Measurements from ENCODE around the gene BRF1.

DNA sequence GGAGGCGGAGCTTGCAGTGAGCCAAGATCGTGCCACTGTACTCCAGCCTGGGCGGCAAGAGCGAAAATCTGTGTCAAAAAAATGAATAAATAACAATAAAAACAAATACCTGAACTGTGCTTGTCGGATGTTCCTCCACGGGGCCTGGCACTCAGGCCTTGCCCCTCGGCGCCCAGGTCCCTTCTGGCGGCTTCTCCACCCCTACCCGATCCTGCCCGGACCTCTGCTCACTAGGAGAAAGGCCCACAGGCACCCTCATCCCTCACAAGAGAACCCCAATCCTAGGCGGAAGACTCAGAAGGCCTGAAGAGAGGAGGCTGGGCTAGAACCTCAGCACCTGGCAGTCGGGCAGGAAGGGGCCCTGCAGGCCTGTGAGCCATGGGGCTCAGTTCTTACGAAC lies 73.5 kb downstream of the BRF1 start:
- TF ChIP-seq, protein P1, sequence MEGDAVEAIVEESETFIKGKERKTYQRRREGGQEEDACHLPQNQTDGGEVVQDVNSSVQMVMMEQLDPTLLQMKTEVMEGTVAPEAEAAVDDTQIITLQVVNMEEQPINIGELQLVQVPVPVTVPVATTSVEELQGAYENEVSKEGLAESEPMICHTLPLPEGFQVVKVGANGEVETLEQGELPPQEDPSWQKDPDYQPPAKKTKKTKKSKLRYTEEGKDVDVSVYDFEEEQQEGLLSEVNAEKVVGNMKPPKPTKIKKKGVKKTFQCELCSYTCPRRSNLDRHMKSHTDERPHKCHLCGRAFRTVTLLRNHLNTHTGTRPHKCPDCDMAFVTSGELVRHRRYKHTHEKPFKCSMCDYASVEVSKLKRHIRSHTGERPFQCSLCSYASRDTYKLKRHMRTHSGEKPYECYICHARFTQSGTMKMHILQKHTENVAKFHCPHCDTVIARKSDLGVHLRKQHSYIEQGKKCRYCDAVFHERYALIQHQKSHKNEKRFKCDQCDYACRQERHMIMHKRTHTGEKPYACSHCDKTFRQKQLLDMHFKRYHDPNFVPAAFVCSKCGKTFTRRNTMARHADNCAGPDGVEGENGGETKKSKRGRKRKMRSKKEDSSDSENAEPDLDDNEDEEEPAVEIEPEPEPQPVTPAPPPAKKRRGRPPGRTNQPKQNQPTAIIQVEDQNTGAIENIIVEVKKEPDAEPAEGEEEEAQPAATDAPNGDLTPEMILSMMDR (IDR thresholded peaks at IDR 0.05), result no peak
- no peak for TF ChIP-seq POLR2A (IDR thresholded peaks at IDR 0.05)

All from testis (tissue), 2 donors.